DND-41 (cell line): ENCODE results near the gene TBC1D8.

ENCODE experiments used
- CTCF ChIP-seq: IDR thresholded peaks from 2 replicates; pipeline ENCODE4 v1.5.1; 2012; ENCODE audit warnings: borderline replicate concordance, low read length, moderate library complexity, mild to moderate bottlenecking; ENCODE audit not compliant: poor library complexity, severe bottlenecking; ENCODE audit errors: extremely low read depth
- EZH2 ChIP-seq: IDR thresholded peaks from 3 replicates; pipeline ENCODE4 v1.6.1; 2012; ENCODE audit warnings: borderline replicate concordance, low read depth, mild to moderate bottlenecking, moderate library complexity, low read length, inconsistent platforms; ENCODE audit not compliant: severe bottlenecking

GRCh38 chr2:100990650-100991403, 160.4 kb downstream of the TBC1D8 start:
- no peak for TF ChIP-seq CTCF
- TF ChIP-seq EZH2, result no peak
